HG02571 (cell line): ENCODE data around the gene HID1.
"Not testable (repeated sequence)": the region's sequence is repeated elsewhere in the genome, so short reads cannot be mapped to it uniquely, and the experiment has no call there.

Experiments
- ATAC-seq: cut with Tn5 transposase; IDR thresholded peaks from one replicate; pipeline ENCODE4 v1.9.1; 2021; ENCODE audit warnings: mild to moderate bottlenecking, moderate library complexity; ENCODE audit not compliant: unreplicated experiment

The HID1 gene

GRCh38 chr17:74972107-74972972 is at the start of gene HID1:
Gene HID1 (minus strand): TSS chr17:74972759. CDS start chr17:74972656, 103 bp downstream.
- no peak for ATAC-seq

GRCh38 chr17:75020331-75021110 is 48.0 kb upstream of the HID1 start:
- no peak for ATAC-seq

GRCh38 chr17:75019710-75020109 is 47.2 kb upstream of the HID1 start:
- no peak for ATAC-seq

GRCh38 chr17:75019146-75019545 is 46.6 kb upstream of the HID1 start:
- ATAC-seq: no peak

GRCh38 chr17:75013092-75013559 is 40.6 kb upstream of the HID1 start:
- ATAC-seq: no peak

GRCh38 chr17:75012346-75013091 is 40.0 kb upstream of the HID1 start, which contains the start of gene MRPL58:
Gene MRPL58 (plus strand): TSS chr17:75012670. CDS start chr17:75012687, 17 bp downstream.
- peak; percentile 81 for ATAC-seq

GRCh38 chr17:75012096-75012345 is 39.5 kb upstream of the HID1 start:
- no peak for ATAC-seq

- no peak for ATAC-seq
Observed at GRCh38 chr17:75011401-75012095, 39.0 kb upstream of the HID1 start.

- ATAC-seq: no peak
Observed at GRCh38 chr17:75010683-75011400, 38.3 kb upstream of the HID1 start.

GRCh38 chr17:75009139-75009724 is 36.7 kb upstream of the HID1 start:
- ATAC-seq: no peak

- ATAC-seq: no peak
Observed at GRCh38 chr17:75008373-75008772, 35.8 kb upstream of the HID1 start.

GRCh38 chr17:75006653-75007052 is 34.1 kb upstream of the HID1 start:
- no peak for ATAC-seq

GRCh38 chr17:75006084-75006483 is 33.5 kb upstream of the HID1 start:
- not testable (repeated sequence) for ATAC-seq

- no peak for ATAC-seq
Observed at GRCh38 chr17:75005291-75005690, 32.7 kb upstream of the HID1 start.

- ATAC-seq: no peak
Observed at GRCh38 chr17:75004371-75004770, 31.8 kb upstream of the HID1 start.

GRCh38 chr17:75003957-75004355 is 31.4 kb upstream of the HID1 start:
- no peak for ATAC-seq

- ATAC-seq: no peak
Observed at GRCh38 chr17:75003070-75003956, 30.8 kb upstream of the HID1 start.

- no peak for ATAC-seq
Observed at GRCh38 chr17:75001915-75002843, 29.6 kb upstream of the HID1 start.
